GM19395 (cell line): Measurements from ENCODE around the gene TBL1X.

ENCODE experiments used
- ATAC-seq: cut with Tn5 transposase; IDR thresholded peaks from one replicate; pipeline ENCODE4 v1.9.1; 2021; ENCODE audit warnings: mild to moderate bottlenecking, moderate library complexity; ENCODE audit not compliant: unreplicated experiment

TBL1X gene

GRCh38 chrX:9614016-9614415 lies 149.2 kb downstream of the TBL1X start:
- no peak for ATAC-seq

- ATAC-seq, result no peak
These were observed 154.3 kb downstream of the TBL1X start for GRCh38 chrX:9619133-9619532.

GRCh38 chrX:9619581-9619980 lies 154.7 kb downstream of the TBL1X start:
- ATAC-seq, result no peak

- no peak for ATAC-seq
These were observed 157.3 kb downstream of the TBL1X start for GRCh38 chrX:9622128-9622527.

- ATAC-seq, result no peak
These were observed 161.5 kb downstream of the TBL1X start for GRCh38 chrX:9626379-9626778.

GRCh38 chrX:9627922-9628321 lies 163.1 kb downstream of the TBL1X start:
- ATAC-seq, result no peak

- no peak for ATAC-seq
These were observed 164.1 kb downstream of the TBL1X start for GRCh38 chrX:9628779-9629493.

GRCh38 chrX:9634551-9634950 lies 169.7 kb downstream of the TBL1X start:
- no peak for ATAC-seq

GRCh38 chrX:9635368-9635767 lies 170.5 kb downstream of the TBL1X start:
- no peak for ATAC-seq

- no peak for ATAC-seq
These were observed 170.9 kb downstream of the TBL1X start for GRCh38 chrX:9635803-9636202.

GRCh38 chrX:9638871-9639270 lies 174.0 kb downstream of the TBL1X start:
- no peak for ATAC-seq

GRCh38 chrX:9642270-9642995 lies 177.6 kb downstream of the TBL1X start:
- no peak for ATAC-seq

GRCh38 chrX:9643807-9644206 lies 178.9 kb downstream of the TBL1X start:
- no peak for ATAC-seq

GRCh38 chrX:9644335-9644734 lies 179.5 kb downstream of the TBL1X start:
- ATAC-seq, result peak; percentile 80

GRCh38 chrX:9646471-9647224 lies 181.8 kb downstream of the TBL1X start:
- ATAC-seq, result no peak

- no peak for ATAC-seq
These were observed 182.6 kb downstream of the TBL1X start for GRCh38 chrX:9647431-9647830.

GRCh38 chrX:9650091-9650490 lies 185.2 kb downstream of the TBL1X start:
- ATAC-seq, result no peak

- ATAC-seq, result no peak
These were observed 186.9 kb downstream of the TBL1X start for GRCh38 chrX:9651737-9652136.

- no peak for ATAC-seq
These were observed 190.1 kb downstream of the TBL1X start for GRCh38 chrX:9654929-9655328.

- no peak for ATAC-seq
These were observed 191.4 kb downstream of the TBL1X start for GRCh38 chrX:9656277-9656676.

GRCh38 chrX:9656871-9657270 lies 192.0 kb downstream of the TBL1X start:
- ATAC-seq, result no peak
